Bronchial epithelial cell (primary cell): Measurements from ENCODE around the gene FXN. TPM values are rescaled to one million over a fixed set of nuclear protein-coding genes. Genes with fewer than 3 reads are reported as not detected.

Source experiments
- DNase-seq: peaks from one replicate; pipeline ENCODE4 v3.0.0-alpha.2; 2010; ENCODE audit warnings: low read depth
- FAIRE-seq: peaks from 2 replicates; lab custom pipeline; 2011; peaks lifted over from hg19 to GRCh38; lab: Jason Lieb, UNC
- H3K27me3 ChIP-seq: 2 replicates; pipeline ENCODE4 v1.5.1; 2011; ENCODE audit warnings: low read length; ENCODE audit not compliant: control insufficient read depth, insufficient read depth
- H3K36me3 ChIP-seq: 2 replicates; pipeline ENCODE4 v1.5.1; 2011; ENCODE audit warnings: low read length; ENCODE audit not compliant: control insufficient read depth, insufficient read depth
- H3K4me3 ChIP-seq: 2 replicates; pipeline ENCODE4 v1.5.1; 2011; ENCODE audit warnings: mild to moderate bottlenecking, low read depth, low read length, control low read depth
- total RNA-seq: library from RNA; depleted of rRNA; stranded (reverse); fragments of >200 nt; gene quantifications from 2 replicates; pipeline ENCODE4 v1.2.1, GENCODE V29; 2014
- TF ChIP-seq, protein P1 (sequence below): IDR thresholded peaks from 2 replicates; pipeline ENCODE4 v1.5.1; 2011; ENCODE audit warnings: mild to moderate bottlenecking, moderate library complexity, low read length, control low read depth, inconsistent platforms; ENCODE audit not compliant: insufficient read depth, severe bottlenecking

Gene FXN
- total RNA-seq, 1 donor from 2014 or later = 2.9 TPM

DNA sequence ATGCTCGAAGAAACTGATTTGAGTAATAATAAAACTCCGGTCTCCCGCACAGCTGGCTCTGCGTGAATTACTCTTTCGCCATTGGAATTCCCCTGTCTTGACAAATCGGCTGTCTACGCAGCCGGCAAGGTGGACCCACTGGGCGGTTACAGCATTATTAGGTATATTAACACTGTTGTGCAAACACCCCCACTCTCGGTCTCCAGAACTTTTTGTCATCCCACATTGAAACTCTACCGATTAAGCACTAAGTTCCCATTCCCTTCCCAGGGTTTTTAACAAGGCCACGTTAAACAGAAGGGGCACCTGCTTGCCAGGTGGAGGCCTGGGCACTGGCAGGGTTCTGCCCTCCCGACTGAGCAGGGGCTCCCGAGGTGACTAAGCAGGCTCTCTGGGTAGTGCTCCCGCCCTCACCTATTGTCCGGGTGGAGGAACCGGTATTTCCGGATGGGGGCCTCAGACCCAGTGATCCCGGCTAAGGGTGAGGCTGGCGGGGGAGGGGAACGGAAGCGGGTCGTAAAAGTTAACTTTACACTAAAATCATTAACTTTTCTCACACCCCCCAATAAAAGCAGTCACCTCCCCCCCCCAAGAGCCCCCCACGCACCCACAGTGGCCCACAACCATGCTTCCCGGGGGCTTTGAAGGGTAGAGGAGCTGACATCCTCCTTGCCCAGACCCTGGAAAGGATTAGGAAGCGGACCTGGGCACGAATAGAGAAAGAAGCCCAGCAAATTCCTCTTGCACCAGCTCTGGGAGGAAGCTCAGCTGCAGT, 85.0 kb downstream of the FXN start:
- DNase-seq (peak; percentile 89), FAIRE-seq (no peak)
- Histone ChIP-seq H3K27me3 (no peaks in the 10 kb centered on the region), H3K36me3 (no peaks in the 10 kb centered on the region), H3K4me3 (peak overlapping the region; percentile 57)
- TF ChIP-seq, protein P1, sequence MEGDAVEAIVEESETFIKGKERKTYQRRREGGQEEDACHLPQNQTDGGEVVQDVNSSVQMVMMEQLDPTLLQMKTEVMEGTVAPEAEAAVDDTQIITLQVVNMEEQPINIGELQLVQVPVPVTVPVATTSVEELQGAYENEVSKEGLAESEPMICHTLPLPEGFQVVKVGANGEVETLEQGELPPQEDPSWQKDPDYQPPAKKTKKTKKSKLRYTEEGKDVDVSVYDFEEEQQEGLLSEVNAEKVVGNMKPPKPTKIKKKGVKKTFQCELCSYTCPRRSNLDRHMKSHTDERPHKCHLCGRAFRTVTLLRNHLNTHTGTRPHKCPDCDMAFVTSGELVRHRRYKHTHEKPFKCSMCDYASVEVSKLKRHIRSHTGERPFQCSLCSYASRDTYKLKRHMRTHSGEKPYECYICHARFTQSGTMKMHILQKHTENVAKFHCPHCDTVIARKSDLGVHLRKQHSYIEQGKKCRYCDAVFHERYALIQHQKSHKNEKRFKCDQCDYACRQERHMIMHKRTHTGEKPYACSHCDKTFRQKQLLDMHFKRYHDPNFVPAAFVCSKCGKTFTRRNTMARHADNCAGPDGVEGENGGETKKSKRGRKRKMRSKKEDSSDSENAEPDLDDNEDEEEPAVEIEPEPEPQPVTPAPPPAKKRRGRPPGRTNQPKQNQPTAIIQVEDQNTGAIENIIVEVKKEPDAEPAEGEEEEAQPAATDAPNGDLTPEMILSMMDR = no peak

DNA sequence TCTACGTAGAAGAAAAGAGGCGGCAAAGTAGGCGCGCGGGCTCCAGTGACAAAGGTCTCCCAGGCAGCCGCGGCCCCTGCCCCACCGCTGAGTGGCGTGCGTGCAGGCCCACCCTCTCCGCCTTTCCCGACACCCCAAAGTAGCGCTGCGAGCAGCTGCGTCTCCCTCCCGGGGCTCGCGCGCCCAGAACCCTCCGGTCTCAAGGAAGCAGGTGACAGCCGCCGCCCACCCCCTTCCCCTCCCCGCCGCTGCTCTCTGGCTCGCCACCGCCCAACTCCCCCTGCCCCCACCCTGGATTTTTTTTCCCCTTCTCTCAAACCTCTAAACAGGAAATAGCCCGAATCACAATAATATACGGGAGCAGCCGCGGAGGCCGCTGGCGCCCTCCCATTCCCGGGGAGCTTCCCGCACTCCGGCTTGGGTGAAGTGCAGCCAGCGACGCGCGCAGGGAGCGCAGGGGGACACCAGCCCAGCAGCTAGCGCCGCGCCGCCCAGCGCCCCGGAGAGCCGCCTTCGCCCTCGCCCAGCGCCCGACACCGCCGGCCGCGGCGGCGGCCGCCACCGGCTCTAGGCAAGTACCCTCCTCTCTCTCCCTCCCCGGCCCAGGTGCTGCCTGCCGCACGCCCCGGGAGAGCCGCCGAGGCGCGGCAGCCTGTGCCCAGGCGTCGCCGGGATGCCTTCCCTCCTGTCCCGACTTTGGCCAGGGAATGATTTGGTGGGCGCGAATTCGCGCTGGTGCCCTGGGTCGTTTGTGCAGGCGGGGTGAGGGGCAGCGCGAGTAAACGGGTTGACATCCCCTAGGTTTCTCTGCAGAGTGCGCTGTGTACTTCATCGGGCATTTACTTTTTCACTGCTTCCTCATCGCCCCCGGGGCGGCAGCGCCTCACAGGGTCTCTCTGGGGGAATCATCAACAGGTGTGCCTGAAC, 85.9 kb downstream of the FXN start:
- no peaks in the 10 kb centered on the region for H3K36me3 ChIP-seq
- DNase-seq (no peak), FAIRE-seq (no peak)
- TF ChIP-seq, protein P1 = no peak
- H3K4me3 ChIP-seq = peak overlapping the region; percentile 57
- H3K27me3 ChIP-seq = no peaks in the 10 kb centered on the region

DNA sequence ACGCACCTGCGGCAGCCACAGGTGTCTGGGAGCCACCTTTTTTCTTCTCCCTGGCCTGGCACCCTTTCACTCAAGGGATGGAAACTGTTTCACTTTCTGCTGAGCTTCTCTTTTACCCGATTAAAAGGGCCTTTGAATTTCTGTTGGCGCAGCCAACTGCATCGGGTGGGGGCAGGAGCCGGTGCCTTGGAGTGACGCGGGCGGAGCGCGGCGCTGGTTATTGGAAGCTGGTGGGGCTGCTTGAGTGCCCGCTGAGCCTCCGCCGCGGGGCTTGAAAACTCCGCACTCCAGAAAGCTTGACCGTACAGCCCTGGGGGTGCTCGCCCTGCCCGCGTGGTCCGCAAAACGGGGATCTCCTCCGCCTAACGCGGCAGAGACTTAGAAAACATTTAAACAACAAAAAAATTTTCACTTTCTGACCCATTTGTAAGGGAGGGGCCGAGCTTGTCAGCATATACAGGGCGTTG, 86.6 kb downstream of the FXN start:
- Histone ChIP-seq H3K36me3 (no peaks in the 10 kb centered on the region), H3K4me3 (peak overlapping the region; percentile 57), H3K27me3 (no peaks in the 10 kb centered on the region)
- DNase-seq (peak; percentile 45), FAIRE-seq (no peak)
- TF ChIP-seq, protein P1 = no peak

DNA sequence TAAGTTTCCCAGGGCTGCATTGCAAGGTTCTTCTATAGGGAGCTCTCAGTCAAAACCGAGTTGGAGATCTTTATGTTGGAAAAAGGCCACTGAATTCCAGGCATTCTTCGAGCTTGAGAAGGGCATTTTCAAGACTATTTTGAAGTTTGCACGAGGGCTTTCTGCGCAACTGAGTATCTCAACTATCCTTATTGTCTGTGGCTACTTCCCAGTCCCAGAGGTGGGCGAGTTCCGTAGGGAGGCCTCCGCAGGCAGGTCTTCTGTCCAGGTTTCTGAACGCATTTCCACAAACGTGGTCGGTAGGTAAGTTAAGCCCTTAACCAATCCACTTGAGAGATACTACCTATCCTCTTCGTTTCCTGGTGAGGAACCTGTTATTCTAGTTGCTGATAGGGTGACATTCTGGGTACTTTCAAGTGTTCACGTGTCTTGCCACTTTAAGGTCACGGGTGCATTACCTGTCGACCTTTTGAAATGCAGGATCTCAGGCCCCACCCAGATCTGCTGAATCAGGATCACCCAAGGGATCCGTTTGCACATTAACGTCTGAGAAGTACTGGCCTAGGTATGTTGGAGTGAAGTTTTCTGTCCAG, 87.1 kb downstream of the FXN start:
- H3K36me3 ChIP-seq = no peaks in the 10 kb centered on the region
- no peaks in the 10 kb centered on the region for H3K27me3 ChIP-seq
- DNase-seq (peak; percentile 78), FAIRE-seq (peak; percentile 52)
- TF ChIP-seq, protein P1 = no peak
- H3K4me3 ChIP-seq = peak overlapping the region; percentile 57

DNA sequence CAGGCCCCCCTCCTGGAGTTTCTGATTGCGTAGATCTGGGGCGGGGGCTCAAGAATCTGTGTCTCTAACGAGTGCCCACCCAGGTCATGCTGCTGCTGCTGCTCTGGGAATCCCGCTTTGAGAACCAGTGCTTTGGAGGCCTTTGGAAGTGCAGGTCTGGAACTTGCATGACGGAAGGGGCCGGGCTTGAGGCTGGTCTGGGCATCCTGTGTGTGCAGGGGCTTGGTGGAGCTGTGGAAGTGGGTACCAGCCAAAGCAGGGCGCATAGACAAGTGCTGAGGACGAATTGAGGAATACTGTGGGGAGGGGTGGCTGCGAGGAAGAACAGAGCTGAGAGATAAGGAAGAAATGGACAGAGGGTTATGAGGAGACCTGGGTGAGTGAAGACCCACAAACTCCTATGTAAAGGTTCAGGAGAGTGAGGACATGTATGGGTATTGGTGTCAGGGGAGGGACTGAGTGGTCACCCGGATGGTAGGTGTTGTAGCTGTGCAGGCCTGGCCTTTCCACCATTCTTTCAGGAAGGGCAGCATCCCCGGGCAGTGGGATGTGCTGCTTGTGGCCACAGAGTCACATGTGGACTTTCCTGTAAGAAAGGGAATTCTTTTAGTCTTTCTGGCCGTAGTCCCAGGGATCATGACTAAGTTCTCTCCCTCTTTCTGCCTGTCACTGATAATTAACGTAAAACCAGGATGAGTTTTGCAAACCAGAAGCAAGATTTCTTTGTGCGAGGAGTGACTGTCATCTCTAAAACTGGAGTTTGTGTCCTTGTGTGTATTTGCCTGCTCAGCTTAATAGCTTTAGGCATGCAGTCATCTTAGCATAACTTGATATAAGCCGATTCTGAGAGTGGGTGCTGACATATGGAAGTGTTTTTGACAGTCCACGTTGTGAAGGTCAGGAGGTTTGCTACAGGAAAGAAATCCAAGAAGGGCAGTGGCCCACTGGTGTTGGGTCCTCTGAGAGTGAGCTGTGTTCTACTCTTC, 95.2 kb downstream of the FXN start:
- DNase-seq = peak; percentile 79
- peak; percentile 81 for FAIRE-seq

More for the DNA sequence above, 95.2 kb downstream of the FXN start:
- Histone ChIP-seq H3K4me3 (no peak overlapping the region), H3K27me3 (no peaks in the 10 kb centered on the region), H3K36me3 (no peaks in the 10 kb centered on the region)
- TF ChIP-seq, protein P1 = no peak
